HEK293 (cell line): ENCODE data around the gene MPZL1.

Source experiments
- CTCF ChIA-PET: fragments of 350-600 bp; formaldehyde crosslinking; extraction: SDS; loops from one replicate; lab custom pipeline; 2021; ENCODE audit warnings: antibody characterized with exemption; lab: Yijun Ruan, JAX
- POLR2A ChIA-PET: fragments of 300-600 bp; formaldehyde crosslinking; extraction: SDS; loops from one replicate; lab custom pipeline; 2020; ENCODE audit warnings: antibody characterized with exemption, inconsistent platforms; lab: Yijun Ruan, JAX
- H3K27ac ChIP-seq: fragments of 200-500 bp; sonication (Bioruptor generic); 2 replicates; pipeline ENCODE4 v1.5.1; 2014; ENCODE audit warnings: low read depth, low read length, control low read depth, inconsistent platforms; ENCODE audit errors: extremely low read depth
- H3K36me3 ChIP-seq, 2 experiments: fragments of 200-500 bp in 1 of 2; sonication (Bioruptor generic) in 1 of 2; 1 replicate in 1 of 2; 2 replicates in 1 of 2; pipeline ENCODE4 v1.5.1; 2014 to 2017; ENCODE audit warnings: inconsistent platforms in 2 of 2, low read length in 2 of 2; ENCODE audit not compliant: control insufficient read depth in 2 of 2, insufficient read depth in 1 of 2
- H3K4me1 ChIP-seq: fragments of 200-500 bp; sonication (Bioruptor generic); 2 replicates; pipeline ENCODE4 v1.5.1; 2014; ENCODE audit warnings: mild to moderate bottlenecking, low read length, inconsistent platforms; ENCODE audit not compliant: control insufficient read depth, insufficient read depth
- H3K4me3 ChIP-seq: 2 replicates; pipeline ENCODE4 v1.5.1; 2011; ENCODE audit warnings: low read depth, mild to moderate bottlenecking, control low read depth, low read length, moderate library complexity
- H3K9me3 ChIP-seq: fragments of 200-500 bp; sonication (Bioruptor generic); 2 replicates; pipeline ENCODE4 v1.5.1; 2014; ENCODE audit warnings: low read depth, low read length, inconsistent platforms; ENCODE audit not compliant: control insufficient read depth, insufficient read depth
- GLIS1 ChIP-seq: fragments of 450-650 bp; formaldehyde crosslinking; IDR thresholded peaks from 2 replicates; pipeline ENCODE4 v1.5.1; 2016; ENCODE audit warnings: missing biosample characterization, missing genetic modification characterization
- GLIS2 ChIP-seq: fragments of 450-650 bp; formaldehyde crosslinking; IDR thresholded peaks from 2 replicates; pipeline ENCODE4 v1.5.1; 2016; ENCODE audit warnings: missing biosample characterization, missing genetic modification characterization
- KLF16 ChIP-seq: fragments of 450-650 bp; formaldehyde crosslinking; IDR thresholded peaks from 2 replicates; pipeline ENCODE4 v1.5.1; 2017; ENCODE audit warnings: missing biosample characterization, missing genetic modification characterization
- KLF8 ChIP-seq: fragments of 450-650 bp; formaldehyde crosslinking; IDR thresholded peaks from 2 replicates; pipeline ENCODE4 v1.5.1; 2016; ENCODE audit warnings: missing biosample characterization, missing genetic modification characterization
- KLF9 ChIP-seq: fragments of 450-650 bp; formaldehyde crosslinking; IDR thresholded peaks from 2 replicates; pipeline ENCODE4 v1.5.1; 2016; ENCODE audit warnings: missing biosample characterization, missing genetic modification characterization, low read depth
- PATZ1 ChIP-seq: fragments of 450-650 bp; formaldehyde crosslinking; IDR thresholded peaks from 2 replicates; pipeline ENCODE4 v1.5.1; 2016; ENCODE audit warnings: missing biosample characterization, missing genetic modification characterization
- REPIN1 ChIP-seq: fragments of 450-650 bp; formaldehyde crosslinking; IDR thresholded peaks from 2 replicates; pipeline ENCODE4 v1.5.1; 2017; ENCODE audit warnings: missing biosample characterization, missing genetic modification characterization, low read depth
- SP2 ChIP-seq: fragments of 450-650 bp; formaldehyde crosslinking; IDR thresholded peaks from 2 replicates; pipeline ENCODE4 v1.5.1; 2016; ENCODE audit warnings: missing biosample characterization, missing genetic modification characterization
- ZBTB20 ChIP-seq: fragments of 450-650 bp; formaldehyde crosslinking; IDR thresholded peaks from 2 replicates; pipeline ENCODE4 v1.5.1; 2016; ENCODE audit warnings: missing biosample characterization, missing genetic modification characterization
- ZBTB48 ChIP-seq: fragments of 450-650 bp; formaldehyde crosslinking; IDR thresholded peaks from 2 replicates; pipeline ENCODE4 v1.5.1; 2016; ENCODE audit warnings: missing biosample characterization, missing genetic modification characterization
- ZBTB8A ChIP-seq: fragments of 450-650 bp; formaldehyde crosslinking; IDR thresholded peaks from 2 replicates; pipeline ENCODE4 v1.5.1; 2016; ENCODE audit warnings: missing biosample characterization, missing genetic modification characterization
- ZFHX2 ChIP-seq: fragments of 450-650 bp; formaldehyde crosslinking; conservative IDR thresholded peaks from 2 replicates; pipeline ENCODE4 v1.5.1; 2016; ENCODE audit warnings: missing biosample characterization, missing genetic modification characterization
- ZIC2 ChIP-seq: fragments of 450-650 bp; formaldehyde crosslinking; IDR thresholded peaks from 2 replicates; pipeline ENCODE4 v1.5.1; 2016; ENCODE audit warnings: missing biosample characterization, missing genetic modification characterization
- ZNF133 ChIP-seq: fragments of 450-650 bp; formaldehyde crosslinking; IDR thresholded peaks from 2 replicates; pipeline ENCODE4 v1.5.1; 2016; ENCODE audit warnings: missing biosample characterization, missing genetic modification characterization
- ZNF140 ChIP-seq: fragments of 450-650 bp; formaldehyde crosslinking; IDR thresholded peaks from 2 replicates; pipeline ENCODE4 v1.5.1; 2016; ENCODE audit warnings: missing biosample characterization, missing genetic modification characterization
- ZNF211 ChIP-seq: fragments of 450-650 bp; formaldehyde crosslinking; IDR thresholded peaks from 2 replicates; pipeline ENCODE4 v1.5.1; 2016; ENCODE audit warnings: low read depth, missing biosample characterization, missing genetic modification characterization
- ZNF335 ChIP-seq: fragments of 450-650 bp; formaldehyde crosslinking; conservative IDR thresholded peaks from 2 replicates; pipeline ENCODE4 v1.5.1; 2016; ENCODE audit warnings: missing biosample characterization, missing genetic modification characterization
- ZNF398 ChIP-seq: fragments of 450-650 bp; formaldehyde crosslinking; IDR thresholded peaks from 2 replicates; pipeline ENCODE4 v1.5.1; 2017; ENCODE audit warnings: missing biosample characterization, missing genetic modification characterization
- ZNF423 ChIP-seq: fragments of 450-650 bp; formaldehyde crosslinking; IDR thresholded peaks from 2 replicates; pipeline ENCODE4 v1.5.1; 2016; ENCODE audit warnings: missing biosample characterization, missing genetic modification characterization
- ZNF561 ChIP-seq: fragments of 450-650 bp; IDR thresholded peaks from 2 replicates; pipeline ENCODE4 v1.5.1; 2018; ENCODE audit warnings: missing biosample characterization, missing genetic modification characterization, borderline replicate concordance
- ZNF600 ChIP-seq: fragments of 450-650 bp; formaldehyde crosslinking; IDR thresholded peaks from 2 replicates; pipeline ENCODE4 v1.5.1; 2016; ENCODE audit warnings: missing biosample characterization, missing genetic modification characterization
- ZNF660 ChIP-seq: fragments of 450-650 bp; IDR thresholded peaks from 2 replicates; pipeline ENCODE4 v1.5.1; 2018; ENCODE audit warnings: missing biosample characterization, mild to moderate bottlenecking, missing genetic modification characterization
- ZNF776 ChIP-seq: fragments of 450-650 bp; formaldehyde crosslinking; IDR thresholded peaks from 2 replicates; pipeline ENCODE4 v1.5.0; 2017; ENCODE audit warnings: missing biosample characterization, missing genetic modification characterization, borderline replicate concordance
- ZNF785 ChIP-seq: fragments of 450-650 bp; formaldehyde crosslinking; IDR thresholded peaks from 2 replicates; pipeline ENCODE4 v1.5.1; 2016; ENCODE audit warnings: missing biosample characterization, missing genetic modification characterization
- ZSCAN30 ChIP-seq: fragments of 450-650 bp; IDR thresholded peaks from 2 replicates; pipeline ENCODE4 v1.5.1; 2018; ENCODE audit warnings: missing biosample characterization, mild to moderate bottlenecking, missing genetic modification characterization, moderate library complexity
- TF ChIP-seq, protein P1 (sequence below): fragments of 450-650 bp; formaldehyde crosslinking; IDR thresholded peaks from 2 replicates; pipeline ENCODE4 v1.5.1; 2016; ENCODE audit warnings: missing biosample characterization, missing genetic modification characterization
- TF ChIP-seq, protein P2 (sequence below): fragments of 450-650 bp; IDR thresholded peaks from 2 replicates; pipeline ENCODE4 v1.5.1; 2018; ENCODE audit warnings: missing biosample characterization, mild to moderate bottlenecking, missing genetic modification characterization
- TF ChIP-seq, protein P3 (sequence below): fragments of 450-650 bp; formaldehyde crosslinking; IDR thresholded peaks from 2 replicates; pipeline ENCODE4 v1.5.1; 2016; ENCODE audit warnings: missing biosample characterization, missing genetic modification characterization

MPZL1 gene

DNA sequence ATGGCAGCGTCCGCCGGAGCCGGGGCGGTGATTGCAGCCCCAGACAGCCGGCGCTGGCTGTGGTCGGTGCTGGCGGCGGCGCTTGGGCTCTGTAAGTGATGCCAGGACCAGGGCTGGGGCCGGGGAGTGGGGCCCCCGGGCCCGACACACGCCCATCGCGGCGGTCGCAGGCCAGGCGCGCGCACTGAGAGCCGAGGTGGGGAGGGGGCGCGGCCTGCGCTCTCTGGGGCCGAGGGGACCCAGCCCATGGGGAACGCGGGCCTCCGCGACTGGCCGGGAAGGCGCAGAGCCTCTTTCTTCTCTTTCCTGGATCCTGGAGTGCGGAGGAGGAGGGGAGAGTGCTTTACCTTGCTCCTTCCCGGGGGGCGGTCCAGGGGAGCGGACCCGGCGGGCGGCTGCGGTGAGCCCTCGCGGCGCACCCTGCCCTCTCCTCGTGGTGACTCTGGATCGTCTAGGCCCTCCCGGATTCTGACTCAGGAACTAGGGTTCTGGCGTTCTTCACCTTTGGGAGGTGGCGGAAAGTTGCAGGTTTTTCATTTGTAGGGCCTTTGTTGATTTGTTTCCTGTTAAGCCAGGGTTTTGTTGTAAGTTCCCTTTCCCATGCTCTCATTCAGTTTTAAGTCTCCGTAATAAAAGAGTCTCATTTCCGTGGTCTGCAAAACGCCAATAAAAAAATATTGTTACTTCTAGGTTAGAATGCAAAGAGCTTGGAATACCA, 529 bp downstream of the MPZL1 start:
- CTCF ChIA-PET, result interaction anchor here (1.1 kb wide), 1 partner anchor 81 kb away, joined by 3 read pairs; no protein-coding TSS in a partner anchor
- Histone ChIP-seq H3K9me3 (no peaks in the 10 kb centered on the region), H3K4me3 (peak overlapping the region; percentile 90), H3K27ac (peak overlapping the region; percentile 73), H3K36me3 (no peaks in the 10 kb centered on the region), H3K4me1 (peaks cover 7% of the 10 kb centered on the region)
- POLR2A ChIA-PET, result interaction anchor here (0.6 to 1.0 kb wide), 4 partner anchors 40 to 414 kb away, joined by 3 read pairs; partner anchors contain the start of genes CREG1 and GPR161
- TF ChIP-seq, protein P1, sequence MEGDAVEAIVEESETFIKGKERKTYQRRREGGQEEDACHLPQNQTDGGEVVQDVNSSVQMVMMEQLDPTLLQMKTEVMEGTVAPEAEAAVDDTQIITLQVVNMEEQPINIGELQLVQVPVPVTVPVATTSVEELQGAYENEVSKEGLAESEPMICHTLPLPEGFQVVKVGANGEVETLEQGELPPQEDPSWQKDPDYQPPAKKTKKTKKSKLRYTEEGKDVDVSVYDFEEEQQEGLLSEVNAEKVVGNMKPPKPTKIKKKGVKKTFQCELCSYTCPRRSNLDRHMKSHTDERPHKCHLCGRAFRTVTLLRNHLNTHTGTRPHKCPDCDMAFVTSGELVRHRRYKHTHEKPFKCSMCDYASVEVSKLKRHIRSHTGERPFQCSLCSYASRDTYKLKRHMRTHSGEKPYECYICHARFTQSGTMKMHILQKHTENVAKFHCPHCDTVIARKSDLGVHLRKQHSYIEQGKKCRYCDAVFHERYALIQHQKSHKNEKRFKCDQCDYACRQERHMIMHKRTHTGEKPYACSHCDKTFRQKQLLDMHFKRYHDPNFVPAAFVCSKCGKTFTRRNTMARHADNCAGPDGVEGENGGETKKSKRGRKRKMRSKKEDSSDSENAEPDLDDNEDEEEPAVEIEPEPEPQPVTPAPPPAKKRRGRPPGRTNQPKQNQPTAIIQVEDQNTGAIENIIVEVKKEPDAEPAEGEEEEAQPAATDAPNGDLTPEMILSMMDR (tag by site-specific recombination), result 0 out of 2 replicates have a peak, but pooled peaks have one; percentile 5
- TF ChIP-seq PATZ1 (tag by site-specific recombination), result peak; percentile 45; the same call in 1 of the 2 replicates
- TF ChIP-seq ZNF600 (tag by site-specific recombination), result peak; percentile 85
- TF ChIP-seq ZNF785 (tag by site-specific recombination), result peak; percentile 6; the same call in 1 of the 2 replicates
- peak; percentile 96 for TF ChIP-seq GLIS1 (tag by site-specific recombination)
- no peak for TF ChIP-seq ZNF140 (tag by site-specific recombination)
- peak; percentile 75 for TF ChIP-seq ZNF398 (tag by site-specific recombination)
- TF ChIP-seq ZNF335, result peak; percentile 70
- TF ChIP-seq SP2 (tag by site-specific recombination), result peak; percentile 13
- peak; percentile 79; the same call in 1 of the 2 replicates for TF ChIP-seq KLF9
- no peak for TF ChIP-seq ZNF133 (tag by site-specific recombination)
- TF ChIP-seq ZNF660, result peak; percentile 8
- TF ChIP-seq ZBTB20, result peak; percentile 91
- TF ChIP-seq ZNF561 (tag by site-specific recombination), result 0 out of 2 replicates have a peak, but pooled peaks have one; percentile 9
- peak; percentile 48 for TF ChIP-seq ZBTB48 (tag by site-specific recombination)
- TF ChIP-seq ZNF776 (tag by site-specific recombination), result no peak
- TF ChIP-seq ZSCAN30 (tag by site-specific recombination), result 0 out of 2 replicates have a peak, but pooled peaks have one; percentile 4
- peak; percentile 83 for TF ChIP-seq ZNF423 (tag by site-specific recombination)
- TF ChIP-seq GLIS2 (tag by site-specific recombination), result peak; percentile 82
- peak; percentile 67; the same call in 1 of the 2 replicates for TF ChIP-seq ZBTB8A (tag by site-specific recombination)
- TF ChIP-seq, protein P2, sequence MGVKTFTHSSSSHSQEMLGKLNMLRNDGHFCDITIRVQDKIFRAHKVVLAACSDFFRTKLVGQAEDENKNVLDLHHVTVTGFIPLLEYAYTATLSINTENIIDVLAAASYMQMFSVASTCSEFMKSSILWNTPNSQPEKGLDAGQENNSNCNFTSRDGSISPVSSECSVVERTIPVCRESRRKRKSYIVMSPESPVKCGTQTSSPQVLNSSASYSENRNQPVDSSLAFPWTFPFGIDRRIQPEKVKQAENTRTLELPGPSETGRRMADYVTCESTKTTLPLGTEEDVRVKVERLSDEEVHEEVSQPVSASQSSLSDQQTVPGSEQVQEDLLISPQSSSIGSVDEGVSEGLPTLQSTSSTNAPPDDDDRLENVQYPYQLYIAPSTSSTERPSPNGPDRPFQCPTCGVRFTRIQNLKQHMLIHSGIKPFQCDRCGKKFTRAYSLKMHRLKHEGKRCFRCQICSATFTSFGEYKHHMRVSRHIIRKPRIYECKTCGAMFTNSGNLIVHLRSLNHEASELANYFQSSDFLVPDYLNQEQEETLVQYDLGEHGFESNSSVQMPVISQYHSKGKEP (tag by site-specific recombination), result no peak
- TF ChIP-seq KLF8 (tag by site-specific recombination), result peak; percentile 57; the same call in 1 of the 2 replicates
- TF ChIP-seq, protein P3, sequence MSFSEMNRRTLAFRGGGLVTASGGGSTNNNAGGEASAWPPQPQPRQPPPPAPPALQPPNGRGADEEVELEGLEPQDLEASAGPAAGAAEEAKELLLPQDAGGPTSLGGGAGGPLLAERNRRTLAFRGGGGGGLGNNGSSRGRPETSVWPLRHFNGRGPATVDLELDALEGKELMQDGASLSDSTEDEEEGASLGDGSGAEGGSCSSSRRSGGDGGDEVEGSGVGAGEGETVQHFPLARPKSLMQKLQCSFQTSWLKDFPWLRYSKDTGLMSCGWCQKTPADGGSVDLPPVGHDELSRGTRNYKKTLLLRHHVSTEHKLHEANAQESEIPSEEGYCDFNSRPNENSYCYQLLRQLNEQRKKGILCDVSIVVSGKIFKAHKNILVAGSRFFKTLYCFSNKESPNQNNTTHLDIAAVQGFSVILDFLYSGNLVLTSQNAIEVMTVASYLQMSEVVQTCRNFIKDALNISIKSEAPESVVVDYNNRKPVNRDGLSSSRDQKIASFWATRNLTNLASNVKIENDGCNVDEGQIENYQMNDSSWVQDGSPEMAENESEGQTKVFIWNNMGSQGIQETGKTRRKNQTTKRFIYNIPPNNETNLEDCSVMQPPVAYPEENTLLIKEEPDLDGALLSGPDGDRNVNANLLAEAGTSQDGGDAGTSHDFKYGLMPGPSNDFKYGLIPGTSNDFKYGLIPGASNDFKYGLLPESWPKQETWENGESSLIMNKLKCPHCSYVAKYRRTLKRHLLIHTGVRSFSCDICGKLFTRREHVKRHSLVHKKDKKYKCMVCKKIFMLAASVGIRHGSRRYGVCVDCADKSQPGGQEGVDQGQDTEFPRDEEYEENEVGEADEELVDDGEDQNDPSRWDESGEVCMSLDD, result 0 out of 2 replicates have a peak, but pooled peaks have one; percentile 16
- TF ChIP-seq ZNF211, result no peak
- TF ChIP-seq KLF16, result peak; percentile 67
- peak; percentile 76 for TF ChIP-seq ZIC2 (tag by site-specific recombination)
- TF ChIP-seq ZFHX2, result peak; percentile 36
- no peak for TF ChIP-seq REPIN1 (tag by site-specific recombination)
